GM12874 (cell line): ENCODE data around the gene CFAP57.
A peak's percentile ranks its signal among the peaks of the same experiment; 100 is the strongest.

Experiments used
- CTCF ChIP-seq: IDR thresholded peaks from 2 replicates; pipeline ENCODE4 v1.5.1; 2011; ENCODE audit warnings: low read depth, mild to moderate bottlenecking, control low read depth, low read length, moderate library complexity; ENCODE audit not compliant: insufficient read depth

Gene CFAP57

GRCh38 chr1:43217747-43218146, 45.6 kb downstream of the CFAP57 start:
- TF ChIP-seq CTCF, result no peak

GRCh38 chr1:43220905-43221778, 49.0 kb downstream of the CFAP57 start:
- no peak for TF ChIP-seq CTCF

GRCh38 chr1:43221797-43222196, 49.7 kb downstream of the CFAP57 start:
- TF ChIP-seq CTCF, result no peak

GRCh38 chr1:43222879-43223278, 50.7 kb downstream of the CFAP57 start:
- no peak for TF ChIP-seq CTCF

GRCh38 chr1:43225168-43225567, 53.0 kb downstream of the CFAP57 start:
- no peak for TF ChIP-seq CTCF

GRCh38 chr1:43227143-43227764, 55.1 kb downstream of the CFAP57 start:
- peak; percentile 90 for TF ChIP-seq CTCF

- TF ChIP-seq CTCF, result no peak
Observed at GRCh38 chr1:43229826-43230780, 58.0 kb downstream of the CFAP57 start.
